ENCODE measurements around the gene SYT8. TPM values are rescaled to one million over a fixed set of nuclear protein-coding genes. Genes with fewer than 3 reads are reported as not detected.

Gene SYT8
- not detected for polyA plus RNA-seq (2013, experiment 1 of 4)
- not detected for polyA plus RNA-seq (2013, experiment 2 of 4)
- polyA plus RNA-seq (2013, experiment 3 of 4), result not detected
- polyA plus RNA-seq (2013, experiment 4 of 4), result not detected

- no peaks in the 10 kb centered on the region for H3K36me3 ChIP-seq (ENCODE audit: control insufficient read depth, insufficient read depth, low read length)
- no peaks in the 10 kb centered on the region for H3K9me3 ChIP-seq (ENCODE audit: control insufficient read depth, low read length)
- no peak within 1 kb of the TSS for H3K27ac ChIP-seq (ENCODE audit: insufficient read depth, low read depth, low read length, poor library complexity, severe bottlenecking)
- 93 to 95% methylated on average over 26 of the region's 26 CpGs for WGBS, 2 experiments
- no peak within 1 kb of the TSS for H3K4me3 ChIP-seq (ENCODE audit: insufficient read depth, low read depth, low read length)
- H3K4me1 ChIP-seq (ENCODE audit: control insufficient read depth, insufficient read depth, low read length), result no peaks in the 10 kb centered on the region
- peaks cover 14% of the 10 kb centered on the region for H3K27me3 ChIP-seq (ENCODE audit: control insufficient read depth, insufficient read depth, low read length, poor library complexity, severe bottlenecking)
Observed at GRCh38 chr11:1834779-1835670, at the start of gene SYT8. Gene SYT8 (plus strand): TSS chr11:1834990. CDS start chr11:1835106, 116 bp downstream.

GRCh38 chr11:1785749-1786413, 48.9 kb upstream of the SYT8 start:
- Histone ChIP-seq H3K4me3 (ENCODE audit: insufficient read depth, low read depth, low read length) (no peak overlapping the region), H3K27ac (ENCODE audit: insufficient read depth, low read depth, low read length, poor library complexity, severe bottlenecking) (no peak overlapping the region), H3K9me3 (ENCODE audit: control insufficient read depth, low read length) (no peaks in the 10 kb centered on the region), H3K27me3 (ENCODE audit: control insufficient read depth, insufficient read depth, low read length, poor library complexity, severe bottlenecking) (no peaks in the 10 kb centered on the region), H3K36me3 (ENCODE audit: control insufficient read depth, insufficient read depth, low read length) (no peaks in the 10 kb centered on the region), H3K4me1 (ENCODE audit: control insufficient read depth, insufficient read depth, low read length) (no peaks in the 10 kb centered on the region)
- 74 to 76% methylated on average over 21 of the region's 21 CpGs for WGBS, 2 experiments

DNA sequence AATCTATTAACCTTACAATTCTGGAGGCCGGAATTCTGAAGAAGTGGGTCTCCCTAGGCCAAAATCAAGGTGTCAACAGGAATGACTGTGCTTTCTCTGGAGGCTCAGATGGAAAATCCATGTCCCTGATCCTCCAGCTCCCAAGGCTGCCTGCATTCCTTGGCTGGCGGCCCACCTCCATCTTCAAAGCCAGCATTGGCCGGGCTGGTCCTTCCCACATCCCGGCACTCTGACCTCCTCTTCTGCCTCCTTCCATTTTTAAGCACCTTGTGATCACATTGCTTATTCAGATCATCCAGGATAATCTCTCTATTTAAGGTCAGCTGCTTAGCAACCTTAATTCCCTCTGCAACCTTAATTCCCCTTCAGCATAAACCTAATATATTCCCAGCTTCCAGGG, 48.3 kb upstream of the SYT8 start:
- H3K9me3 ChIP-seq (ENCODE audit: control insufficient read depth, low read length), result no peaks in the 10 kb centered on the region
- H3K27ac ChIP-seq (ENCODE audit: insufficient read depth, low read depth, low read length, poor library complexity, severe bottlenecking), result no peak overlapping the region
- no peaks in the 10 kb centered on the region for H3K4me1 ChIP-seq (ENCODE audit: control insufficient read depth, insufficient read depth, low read length)
- H3K36me3 ChIP-seq (ENCODE audit: control insufficient read depth, insufficient read depth, low read length), result no peaks in the 10 kb centered on the region
- H3K4me3 ChIP-seq (ENCODE audit: insufficient read depth, low read depth, low read length), result no peak overlapping the region
- 91 to 94% methylated on average over 4 of the region's 4 CpGs for WGBS, 2 experiments
- H3K27me3 ChIP-seq (ENCODE audit: control insufficient read depth, insufficient read depth, low read length, poor library complexity, severe bottlenecking), result no peaks in the 10 kb centered on the region

DNA sequence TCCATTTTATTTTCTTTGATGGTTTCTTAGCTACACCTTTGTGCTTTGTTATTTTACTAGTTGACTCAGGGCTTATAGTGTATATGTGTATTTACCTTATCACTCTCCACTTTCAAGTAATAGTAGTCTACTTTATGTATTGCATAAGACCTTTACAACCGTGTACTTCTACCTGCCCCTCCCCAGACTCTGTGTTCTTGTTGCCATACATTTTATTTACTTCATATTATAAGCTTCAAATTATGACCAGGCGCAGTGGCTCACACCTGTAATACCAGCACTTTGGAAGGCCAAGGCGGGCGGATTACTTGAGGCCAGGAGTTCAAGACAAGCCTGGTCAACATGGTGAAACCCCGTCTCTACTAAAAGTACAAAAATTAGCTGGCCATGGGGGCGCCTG, 42.9 kb upstream of the SYT8 start:
- H3K4me3 ChIP-seq (ENCODE audit: insufficient read depth, low read depth, low read length), result no peak overlapping the region
- 93 to 94% methylated on average over 6 of the region's 6 CpGs for WGBS, 2 experiments
- no peaks in the 10 kb centered on the region for H3K36me3 ChIP-seq (ENCODE audit: control insufficient read depth, insufficient read depth, low read length)
- no peak overlapping the region for H3K27ac ChIP-seq (ENCODE audit: insufficient read depth, low read depth, low read length, poor library complexity, severe bottlenecking)
- no peaks in the 10 kb centered on the region for H3K9me3 ChIP-seq (ENCODE audit: control insufficient read depth, low read length)
- no peaks in the 10 kb centered on the region for H3K4me1 ChIP-seq (ENCODE audit: control insufficient read depth, insufficient read depth, low read length)
- no peaks in the 10 kb centered on the region for H3K27me3 ChIP-seq (ENCODE audit: control insufficient read depth, insufficient read depth, low read length, poor library complexity, severe bottlenecking)

DNA sequence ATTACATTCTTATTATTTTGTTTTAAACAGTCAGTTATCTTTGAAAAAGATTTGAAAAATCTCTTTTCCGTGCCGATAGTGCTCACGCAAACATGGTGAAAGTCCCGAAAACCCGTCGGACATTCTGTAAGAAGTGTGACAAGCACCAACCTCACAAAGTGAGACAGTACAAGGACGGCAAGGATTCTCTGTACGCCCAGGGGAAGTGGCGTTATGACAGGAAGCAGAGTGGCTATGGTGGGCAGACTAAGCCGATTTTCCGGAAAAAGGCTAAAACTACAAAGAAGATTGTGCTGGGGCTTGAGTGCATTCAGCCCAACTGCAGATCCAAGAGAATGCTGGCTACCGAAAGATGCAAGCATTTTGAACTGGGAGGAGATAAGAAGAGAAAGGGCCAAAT, 42.3 kb upstream of the SYT8 start:
- Histone ChIP-seq H3K27me3 (ENCODE audit: control insufficient read depth, insufficient read depth, low read length, poor library complexity, severe bottlenecking) (no peaks in the 10 kb centered on the region), H3K36me3 (ENCODE audit: control insufficient read depth, insufficient read depth, low read length) (no peaks in the 10 kb centered on the region), H3K4me3 (ENCODE audit: insufficient read depth, low read depth, low read length) (no peak overlapping the region), H3K9me3 (ENCODE audit: control insufficient read depth, low read length) (no peaks in the 10 kb centered on the region), H3K4me1 (ENCODE audit: control insufficient read depth, insufficient read depth, low read length) (no peaks in the 10 kb centered on the region), H3K27ac (ENCODE audit: insufficient read depth, low read depth, low read length, poor library complexity, severe bottlenecking) (no peak overlapping the region)
- WGBS, 2 experiments, result 92 to 94% methylated on average over 12 of the region's 12 CpGs

- H3K36me3 ChIP-seq (ENCODE audit: control insufficient read depth, insufficient read depth, low read length), result no peaks in the 10 kb centered on the region
- H3K27me3 ChIP-seq (ENCODE audit: control insufficient read depth, insufficient read depth, low read length, poor library complexity, severe bottlenecking), result no peaks in the 10 kb centered on the region
- no peak overlapping the region for H3K4me3 ChIP-seq (ENCODE audit: insufficient read depth, low read depth, low read length)
- H3K9me3 ChIP-seq (ENCODE audit: control insufficient read depth, low read length), result no peaks in the 10 kb centered on the region
- 91 to 100% methylated on average over 3 of the region's 3 CpGs for WGBS, 2 experiments
- no peak overlapping the region for H3K27ac ChIP-seq (ENCODE audit: insufficient read depth, low read depth, low read length, poor library complexity, severe bottlenecking)
- H3K4me1 ChIP-seq (ENCODE audit: control insufficient read depth, insufficient read depth, low read length), result no peaks in the 10 kb centered on the region
Observed at GRCh38 chr11:1793081-1793480, 41.7 kb upstream of the SYT8 start.

DNA sequence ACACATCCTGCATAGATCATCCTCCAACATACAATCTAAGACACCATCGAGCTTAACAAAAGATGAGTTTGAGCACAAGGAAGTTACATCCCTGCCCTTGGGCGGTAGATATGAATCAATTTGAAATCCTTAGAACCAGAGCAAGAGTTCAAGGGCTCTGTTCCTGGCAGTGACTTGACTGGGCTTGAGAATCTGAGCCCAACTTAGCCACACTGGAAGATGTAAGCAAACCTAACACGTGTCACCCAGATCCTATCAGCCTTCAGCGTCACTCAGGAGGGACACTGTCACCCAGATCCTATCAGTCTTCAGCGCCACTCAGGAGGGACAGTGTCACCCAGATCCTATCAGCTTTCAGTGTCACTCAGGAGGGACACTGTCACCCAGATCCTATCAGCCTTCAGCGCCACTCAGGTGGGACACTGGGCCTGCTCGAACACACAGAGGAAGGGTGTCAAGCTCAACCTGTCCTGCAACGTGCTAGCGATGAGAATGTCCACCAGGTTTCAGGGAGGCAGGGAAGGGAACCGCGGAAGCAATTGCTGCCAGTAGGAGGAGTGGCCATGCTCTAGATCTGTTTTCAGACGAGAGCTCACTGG, 38.3 kb upstream of the SYT8 start:
- Histone ChIP-seq H3K9me3 (ENCODE audit: control insufficient read depth, low read length) (no peaks in the 10 kb centered on the region), H3K27me3 (ENCODE audit: control insufficient read depth, insufficient read depth, low read length, poor library complexity, severe bottlenecking) (no peaks in the 10 kb centered on the region), H3K27ac (ENCODE audit: insufficient read depth, low read depth, low read length, poor library complexity, severe bottlenecking) (no peak overlapping the region), H3K4me1 (ENCODE audit: control insufficient read depth, insufficient read depth, low read length) (no peaks in the 10 kb centered on the region), H3K36me3 (ENCODE audit: control insufficient read depth, insufficient read depth, low read length) (no peaks in the 10 kb centered on the region), H3K4me3 (ENCODE audit: insufficient read depth, low read depth, low read length) (no peak overlapping the region)
- 81 to 85% methylated on average over 12 of the region's 12 CpGs for WGBS, 2 experiments

- H3K4me1 ChIP-seq (ENCODE audit: control insufficient read depth, insufficient read depth, low read length), result no peaks in the 10 kb centered on the region
- WGBS, 2 experiments, result 94 to 96% methylated on average over 14 of the region's 14 CpGs
- H3K27me3 ChIP-seq (ENCODE audit: control insufficient read depth, insufficient read depth, low read length, poor library complexity, severe bottlenecking), result no peaks in the 10 kb centered on the region
- no peak overlapping the region for H3K27ac ChIP-seq (ENCODE audit: insufficient read depth, low read depth, low read length, poor library complexity, severe bottlenecking)
- H3K36me3 ChIP-seq (ENCODE audit: control insufficient read depth, insufficient read depth, low read length), result no peaks in the 10 kb centered on the region
- no peak overlapping the region for H3K4me3 ChIP-seq (ENCODE audit: insufficient read depth, low read depth, low read length)
- no peaks in the 10 kb centered on the region for H3K9me3 ChIP-seq (ENCODE audit: control insufficient read depth, low read length)
Observed at GRCh38 chr11:1797391-1798125, 37.2 kb upstream of the SYT8 start.

GRCh38 chr11:1803246-1803645, 31.5 kb upstream of the SYT8 start:
- H3K9me3 ChIP-seq (ENCODE audit: control insufficient read depth, low read length), result no peaks in the 10 kb centered on the region
- 94 to 96% methylated on average over 20 of the region's 20 CpGs for WGBS, 2 experiments
- H3K27me3 ChIP-seq (ENCODE audit: control insufficient read depth, insufficient read depth, low read length, poor library complexity, severe bottlenecking), result no peaks in the 10 kb centered on the region
- H3K36me3 ChIP-seq (ENCODE audit: control insufficient read depth, insufficient read depth, low read length), result no peaks in the 10 kb centered on the region
- no peaks in the 10 kb centered on the region for H3K4me1 ChIP-seq (ENCODE audit: control insufficient read depth, insufficient read depth, low read length)
- H3K27ac ChIP-seq (ENCODE audit: insufficient read depth, low read depth, low read length, poor library complexity, severe bottlenecking), result no peak overlapping the region
- no peak overlapping the region for H3K4me3 ChIP-seq (ENCODE audit: insufficient read depth, low read depth, low read length)
